ENCODE results near the gene CRELD1.
A peak's percentile ranks its signal among the peaks of the same experiment; 100 is the strongest.
"Not testable (repeated sequence)": the region's sequence is repeated elsewhere in the genome, so short reads cannot be mapped to it uniquely, and the experiment has no call there.

Gene CRELD1

DNA sequence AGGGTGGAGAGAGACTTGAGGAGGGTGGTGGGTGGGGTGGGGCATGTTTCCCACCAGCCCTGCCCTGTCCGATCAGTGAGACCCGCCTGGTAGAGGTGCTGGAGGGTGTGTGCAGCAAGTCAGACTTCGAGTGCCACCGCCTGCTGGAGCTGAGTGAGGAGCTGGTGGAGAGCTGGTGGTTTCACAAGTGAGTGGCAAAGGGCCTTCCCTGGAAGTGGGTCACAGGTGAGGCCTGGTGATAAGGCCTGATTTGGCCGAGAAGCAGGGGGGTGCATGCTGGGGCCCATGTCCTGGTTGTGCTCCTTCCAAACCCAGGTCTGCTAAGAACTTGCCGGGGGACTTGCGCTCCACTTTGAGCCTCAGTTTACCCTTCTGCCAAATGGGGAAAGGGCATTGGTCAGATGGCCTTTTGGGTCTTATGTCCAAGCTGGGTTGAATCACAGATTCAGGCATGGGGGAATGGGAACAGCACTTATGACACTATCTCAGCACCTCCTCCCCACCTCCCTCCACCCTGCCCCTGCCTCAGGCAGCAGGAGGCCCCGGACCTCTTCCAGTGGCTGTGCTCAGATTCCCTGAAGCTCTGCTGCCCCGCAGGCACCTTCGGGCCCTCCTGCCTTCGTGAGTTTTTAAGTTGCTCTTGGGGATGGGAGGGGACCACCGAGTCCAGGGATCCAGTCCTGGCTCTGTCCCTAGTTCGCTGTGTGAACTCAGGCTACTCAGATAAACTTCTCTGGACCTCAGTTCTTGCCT is 4.0 kb downstream of the CRELD1 start:
- no peak for DNase-seq

DNA sequence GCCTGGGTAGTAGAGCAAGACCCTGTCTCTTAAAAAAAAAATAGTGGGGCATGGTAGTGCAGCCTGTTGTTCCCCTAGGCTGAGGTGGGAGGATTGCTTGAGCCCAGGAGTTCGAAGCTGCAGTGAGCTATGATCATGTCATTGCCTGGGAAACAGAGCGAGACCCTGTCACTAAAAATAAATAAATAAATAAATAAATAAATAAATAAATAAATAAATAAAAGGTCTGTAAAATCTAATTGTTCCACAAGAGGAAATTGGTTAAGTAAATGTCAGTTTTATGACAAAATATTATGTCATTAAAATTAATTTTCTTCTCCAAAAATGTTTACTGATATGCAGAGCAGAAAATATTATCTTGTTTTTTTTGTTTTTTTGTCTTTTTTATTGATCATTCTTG is 5.3 kb downstream of the CRELD1 start:
- DNase-seq = no peak

- not testable (repeated sequence) for DNase-seq
Measured at GRCh38 chr3:9939906-9940305, 6.3 kb downstream of the CRELD1 start.

- DNase-seq = no peak
Measured at GRCh38 chr3:9940746-9941145, 7.1 kb downstream of the CRELD1 start.

GRCh38 chr3:9942164-9942563 is 8.5 kb downstream of the CRELD1 start:
- no peak for DNase-seq

DNA sequence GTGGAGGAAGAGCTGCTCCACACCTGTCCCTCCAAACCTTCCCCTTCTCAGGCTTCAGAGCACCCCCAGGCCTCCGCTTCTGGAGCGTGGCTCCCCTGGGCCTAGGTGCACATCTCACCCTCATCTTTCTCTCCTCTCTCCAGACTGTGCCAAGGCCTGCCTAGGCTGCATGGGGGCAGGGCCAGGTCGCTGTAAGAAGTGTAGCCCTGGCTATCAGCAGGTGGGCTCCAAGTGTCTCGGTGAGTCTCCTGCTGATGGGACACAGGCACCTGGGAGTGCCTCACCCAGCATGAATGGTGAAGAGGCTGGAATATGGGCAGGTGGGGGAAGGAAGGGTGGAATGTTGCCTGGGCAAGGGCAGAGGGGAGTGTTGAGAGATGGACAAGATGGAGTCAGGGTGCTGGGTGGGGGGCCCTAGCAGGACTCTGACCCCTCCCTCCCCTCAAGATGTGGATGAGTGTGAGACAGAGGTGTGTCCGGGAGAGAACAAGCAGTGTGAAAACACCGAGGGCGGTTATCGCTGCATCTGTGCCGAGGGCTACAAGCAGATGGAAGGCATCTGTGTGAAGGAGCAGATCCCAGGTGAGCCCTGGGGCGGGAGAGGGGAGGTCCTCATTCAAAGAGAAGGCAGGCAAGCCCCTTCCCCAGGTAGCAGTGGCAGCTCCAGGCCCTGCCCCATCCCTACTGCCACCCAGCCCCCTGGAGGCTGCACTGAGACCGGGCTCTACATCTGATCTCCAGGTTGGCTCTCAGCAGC is 9.5 kb downstream of the CRELD1 start:
- no peak for DNase-seq

GRCh38 chr3:9944271-9944670 is 10.6 kb downstream of the CRELD1 start:
- no peak for DNase-seq

DNA sequence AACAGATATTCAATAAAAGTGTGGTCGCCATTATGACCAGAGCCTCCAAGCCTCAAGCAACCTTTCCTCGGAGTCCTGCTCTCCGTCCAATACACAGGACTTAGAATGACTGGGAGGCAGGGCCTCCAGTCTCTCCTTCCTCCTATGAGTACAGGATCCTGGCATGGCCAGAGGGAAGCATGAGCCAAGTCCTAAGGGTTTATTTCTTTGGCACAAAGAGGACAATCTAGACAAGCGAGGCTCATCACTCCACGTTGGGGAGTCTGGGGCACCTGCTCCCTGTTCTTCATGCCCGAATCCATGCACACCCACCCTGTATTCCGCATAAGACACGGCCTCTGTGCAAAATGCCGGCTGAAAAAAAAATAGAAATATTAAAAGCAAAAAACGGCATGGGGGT is 11.7 kb downstream of the CRELD1 start:
- DNase-seq = no peak

DNA sequence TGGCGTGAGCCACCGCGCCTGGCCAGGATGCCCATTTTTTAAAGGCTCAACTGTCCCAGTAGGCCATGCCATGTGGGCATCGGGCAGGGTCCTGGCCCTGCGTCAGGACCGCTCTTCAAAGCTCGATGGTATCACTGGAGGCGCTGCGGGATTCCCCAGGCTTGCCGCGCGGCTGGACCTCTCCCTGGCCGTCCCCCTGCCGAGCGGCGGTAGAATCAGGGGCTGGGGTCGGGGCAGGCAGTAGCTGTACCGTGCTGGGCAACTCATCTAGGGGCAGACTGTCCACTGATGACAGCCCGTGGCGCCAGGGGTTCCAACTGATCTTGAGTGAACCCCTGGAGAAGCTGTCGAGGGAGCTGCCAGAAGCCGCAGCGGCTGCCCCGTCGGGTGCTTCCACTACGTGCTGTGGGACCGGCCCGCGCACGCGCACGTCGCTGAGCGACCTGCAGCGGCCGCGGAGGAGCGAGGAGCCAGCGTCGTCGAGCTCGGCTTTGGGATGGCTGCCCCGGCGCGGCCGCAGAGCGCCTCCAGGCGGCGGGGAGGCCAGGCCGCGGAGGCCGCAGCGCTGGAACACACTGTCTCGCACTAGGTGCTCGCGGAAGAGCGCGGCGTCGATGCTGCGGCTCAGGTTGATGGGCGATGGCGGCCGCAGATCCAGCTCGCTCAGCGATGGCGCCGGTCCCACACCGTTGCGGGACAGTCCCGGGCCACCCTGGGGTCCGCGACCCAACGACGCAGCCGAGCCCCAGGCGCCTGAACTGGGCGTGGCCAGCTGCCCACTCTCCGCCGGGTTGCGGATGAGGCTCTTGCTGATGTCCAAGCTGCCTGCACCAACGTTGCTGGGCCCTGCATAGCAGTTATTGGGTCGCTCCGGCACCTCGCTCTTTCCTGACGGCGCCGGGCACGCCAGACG is 12.7 kb downstream of the CRELD1 start:
- DNase-seq = peak; percentile 66

- DNase-seq = peak; percentile 37
Measured at GRCh38 chr3:9947025-9947995, 13.7 kb downstream of the CRELD1 start.

DNA sequence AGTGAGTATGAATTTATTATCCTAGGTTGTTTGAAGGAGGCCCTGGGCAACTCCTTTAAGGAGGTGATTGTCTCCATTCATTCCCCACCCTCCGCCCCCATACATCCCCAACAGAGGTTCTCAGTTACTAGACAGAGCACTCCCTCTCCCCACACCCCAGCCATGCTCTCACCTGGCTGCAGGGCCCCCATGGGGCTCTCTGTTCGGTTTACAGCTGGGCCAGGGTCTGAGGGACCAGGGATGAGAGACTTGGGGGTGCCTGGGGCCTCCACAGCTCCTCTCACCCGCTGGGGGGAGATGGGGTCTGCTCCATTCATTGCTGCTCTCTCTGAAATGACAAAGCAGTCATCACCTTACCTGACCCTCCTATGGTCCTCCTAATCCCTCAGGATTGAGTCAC is 15.0 kb downstream of the CRELD1 start:
- DNase-seq = no peak

DNA sequence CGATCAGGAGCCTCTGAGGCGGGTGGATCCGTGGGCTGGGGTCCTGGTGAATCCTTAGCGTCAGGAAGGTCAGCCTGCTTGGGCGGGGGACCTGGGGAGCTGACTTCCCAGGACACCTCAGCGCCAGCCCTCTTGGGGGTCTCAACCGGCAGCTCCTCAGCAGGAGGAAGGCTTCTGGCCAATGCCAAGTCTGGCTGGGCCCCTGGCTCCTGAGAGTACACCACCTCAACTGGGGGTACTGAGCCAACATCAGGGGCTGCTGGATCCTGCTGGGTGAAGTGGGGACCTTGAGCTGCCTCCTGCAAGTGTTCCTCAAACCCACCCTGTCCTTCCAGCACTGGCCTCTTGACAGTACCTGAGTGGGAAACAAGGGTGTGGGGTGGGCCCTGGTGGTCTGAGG is 15.5 kb downstream of the CRELD1 start:
- DNase-seq = no peak

DNA sequence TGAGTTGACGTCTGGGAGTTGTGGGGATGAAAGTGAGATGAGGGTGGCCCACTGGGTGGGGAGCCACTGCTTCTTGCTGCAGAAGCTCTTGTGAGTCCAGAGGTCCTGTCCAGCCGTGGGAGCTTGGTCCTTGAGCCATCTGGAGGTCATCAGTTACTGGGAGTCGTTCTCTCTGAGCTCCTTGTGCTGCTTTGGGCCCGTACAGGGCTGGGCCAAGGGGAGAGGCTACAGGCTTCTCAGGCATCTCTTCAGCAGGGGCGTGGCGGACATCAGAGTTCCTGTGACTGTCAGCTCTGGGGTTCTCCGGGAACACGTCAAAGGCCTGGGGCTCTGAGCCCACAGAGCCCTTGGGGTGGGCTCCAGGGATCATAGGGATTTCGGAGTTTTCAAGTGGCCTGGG is 16.0 kb downstream of the CRELD1 start:
- no peak for DNase-seq

- DNase-seq = no peak
Measured at GRCh38 chr3:9951126-9951525, 17.5 kb downstream of the CRELD1 start.

DNA sequence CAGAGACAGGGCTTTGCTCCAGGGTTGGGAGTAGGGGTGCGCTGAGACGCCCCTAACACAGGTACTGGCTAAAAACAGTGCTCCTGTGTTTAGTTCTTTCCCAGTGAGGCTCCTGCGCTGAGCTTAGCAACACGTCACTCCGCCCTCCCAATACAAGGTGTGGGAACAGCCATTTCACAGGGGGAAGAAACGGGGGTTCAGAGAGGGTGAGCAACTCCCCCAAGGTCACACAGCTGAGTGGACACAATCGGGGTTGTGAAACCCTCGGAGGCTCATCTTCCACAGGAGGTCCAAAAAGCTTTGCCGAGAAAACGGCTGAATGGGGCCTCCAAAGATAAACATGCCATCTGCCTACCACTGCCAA is 17.9 kb downstream of the CRELD1 start:
- DNase-seq = no peak

GRCh38 chr3:9951962-9952805 is 18.6 kb downstream of the CRELD1 start, which contains the start of gene PRRT3:
TSS of gene PRRT3 (minus strand) at chr3:9952408. CDS start at chr3:9950115, 2,293 bp downstream.
- no peak for DNase-seq

GRCh38 chr3:9955067-9955502 is 21.5 kb downstream of the CRELD1 start:
- DNase-seq = no peak

GRCh38 chr3:9955611-9956352 is 22.1 kb downstream of the CRELD1 start:
- no peak for DNase-seq

GRCh38 chr3:9957214-9957613 is 23.6 kb downstream of the CRELD1 start:
- no peak for DNase-seq

GRCh38 chr3:9965200-9965875 is 31.7 kb downstream of the CRELD1 start:
- DNase-seq = no peak
